Transverse colon (tissue), 3 donors: Measurements from ENCODE around the gene CASP2.

Source experiments
- POLR2A ChIP-seq: fragments of 450-650 bp; IDR thresholded peaks from one replicate; pipeline ENCODE4 v1.6.1; 2016; ENCODE audit warnings: antibody characterized with exemption, mild to moderate bottlenecking, moderate library complexity
- TF ChIP-seq, protein P1 (sequence below), 5 experiments: fragments of 200-600 bp in 3 of 5; fragments of 450-650 bp in 2 of 5; sonication (generic) in 3 of 5; IDR thresholded peaks; 1 replicate in 2 of 5; 2 replicates in 3 of 5; pipeline ENCODE4 v1.5.1; 2016 to 2017; ENCODE audit warnings: antibody characterized with exemption in 5 of 5, inconsistent platforms in 3 of 5, mild to moderate bottlenecking in 2 of 5, moderate library complexity in 1 of 5

DNA sequence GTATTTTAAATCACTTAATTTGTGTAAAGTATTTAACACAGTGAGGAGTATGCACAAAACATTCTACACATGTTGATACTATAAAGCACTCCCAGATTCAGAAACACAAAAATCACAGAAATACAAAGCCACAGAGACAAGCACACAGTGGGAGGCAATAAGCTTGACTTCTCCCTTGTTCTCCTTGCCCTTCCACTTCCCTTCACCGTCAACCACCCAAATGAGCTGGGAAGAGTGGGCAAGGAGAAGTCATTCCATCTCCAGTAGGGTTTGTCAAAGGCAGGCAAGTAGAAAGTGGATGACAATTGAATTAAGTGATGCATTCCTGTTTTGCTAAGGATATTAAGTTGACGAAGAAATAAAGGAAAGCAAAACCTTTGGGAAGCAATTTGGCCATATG, 7.6 kb upstream of the CASP2 start:
- no peak for TF ChIP-seq POLR2A
- TF ChIP-seq, protein P1, sequence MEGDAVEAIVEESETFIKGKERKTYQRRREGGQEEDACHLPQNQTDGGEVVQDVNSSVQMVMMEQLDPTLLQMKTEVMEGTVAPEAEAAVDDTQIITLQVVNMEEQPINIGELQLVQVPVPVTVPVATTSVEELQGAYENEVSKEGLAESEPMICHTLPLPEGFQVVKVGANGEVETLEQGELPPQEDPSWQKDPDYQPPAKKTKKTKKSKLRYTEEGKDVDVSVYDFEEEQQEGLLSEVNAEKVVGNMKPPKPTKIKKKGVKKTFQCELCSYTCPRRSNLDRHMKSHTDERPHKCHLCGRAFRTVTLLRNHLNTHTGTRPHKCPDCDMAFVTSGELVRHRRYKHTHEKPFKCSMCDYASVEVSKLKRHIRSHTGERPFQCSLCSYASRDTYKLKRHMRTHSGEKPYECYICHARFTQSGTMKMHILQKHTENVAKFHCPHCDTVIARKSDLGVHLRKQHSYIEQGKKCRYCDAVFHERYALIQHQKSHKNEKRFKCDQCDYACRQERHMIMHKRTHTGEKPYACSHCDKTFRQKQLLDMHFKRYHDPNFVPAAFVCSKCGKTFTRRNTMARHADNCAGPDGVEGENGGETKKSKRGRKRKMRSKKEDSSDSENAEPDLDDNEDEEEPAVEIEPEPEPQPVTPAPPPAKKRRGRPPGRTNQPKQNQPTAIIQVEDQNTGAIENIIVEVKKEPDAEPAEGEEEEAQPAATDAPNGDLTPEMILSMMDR (IDR thresholded peaks at IDR 0.05) = no peak
